KMS-11 (cell line): ENCODE results near the gene GJC2.

ENCODE experiments used
- H2AFZ ChIP-seq: fragments of 200-600 bp; sonication (generic); 2 replicates; pipeline ENCODE4 v1.6.1; 2016; ENCODE audit warnings: antibody characterized with exemption, mixed run types, low read depth
- H3K27ac ChIP-seq: fragments of 200-600 bp; sonication (generic); 2 replicates; pipeline ENCODE4 v1.6.1; 2016; ENCODE audit warnings: mild to moderate bottlenecking, mixed run types
- H3K27me3 ChIP-seq: fragments of 200-600 bp; sonication (generic); 2 replicates; pipeline ENCODE4 v1.6.1; 2017; ENCODE audit warnings: mild to moderate bottlenecking, low read depth, mixed run types, moderate library complexity; ENCODE audit not compliant: insufficient read depth
- H3K36me3 ChIP-seq: fragments of 200-600 bp; sonication (generic); 2 replicates; pipeline ENCODE4 v1.6.1; 2017; ENCODE audit warnings: mild to moderate bottlenecking, mixed run types; ENCODE audit not compliant: insufficient read depth
- H3K4me1 ChIP-seq: fragments of 200-600 bp; sonication (generic); 2 replicates; pipeline ENCODE4 v1.6.1; 2016; ENCODE audit warnings: mild to moderate bottlenecking, low read depth, mixed run types; ENCODE audit not compliant: poor library complexity, severe bottlenecking
- H3K4me2 ChIP-seq: fragments of 200-600 bp; sonication (generic); 2 replicates; pipeline ENCODE4 v1.7.0; 2016; ENCODE audit warnings: mild to moderate bottlenecking, mixed run types
- H3K4me3 ChIP-seq: fragments of 200-600 bp; sonication (generic); IDR thresholded peaks from 2 replicates; pipeline ENCODE4 v1.6.1; 2017; ENCODE audit warnings: low read depth, low read length, mixed read lengths; ENCODE audit not compliant: insufficient read depth
- H3K79me2 ChIP-seq: fragments of 200-600 bp; sonication (generic); 2 replicates; pipeline ENCODE4 v1.6.1; 2016; ENCODE audit warnings: low read depth, mixed run types; ENCODE audit not compliant: insufficient read depth
- H3K9ac ChIP-seq: fragments of 200-600 bp; sonication (generic); 2 replicates; pipeline ENCODE4 v1.6.1; 2016; ENCODE audit warnings: mild to moderate bottlenecking, mixed run types
- H4K20me1 ChIP-seq: fragments of 200-600 bp; sonication (generic); 2 replicates; pipeline ENCODE4 v1.6.1; 2016; ENCODE audit warnings: mild to moderate bottlenecking, mixed run types; ENCODE audit not compliant: insufficient read depth
- TF ChIP-seq, protein P1 (sequence below): fragments of 200-600 bp; sonication (generic); conservative IDR thresholded peaks from 2 replicates; pipeline ENCODE4 v1.6.1; 2017; ENCODE audit warnings: low read depth, mild to moderate bottlenecking, antibody characterized with exemption, low read length, moderate library complexity, mixed read lengths

Gene GJC2

GRCh38 chr1:228165372-228166169, 15.8 kb downstream of the GJC2 start, which contains the start of gene IBA57:
Gene IBA57, plus strand, starts transcription at chr1:228165804. Its CDS starts 13 bp downstream, at chr1:228165817.
- H3K27ac ChIP-seq: peak within 1 kb of the TSS; percentile 97
- TF ChIP-seq, protein P1, sequence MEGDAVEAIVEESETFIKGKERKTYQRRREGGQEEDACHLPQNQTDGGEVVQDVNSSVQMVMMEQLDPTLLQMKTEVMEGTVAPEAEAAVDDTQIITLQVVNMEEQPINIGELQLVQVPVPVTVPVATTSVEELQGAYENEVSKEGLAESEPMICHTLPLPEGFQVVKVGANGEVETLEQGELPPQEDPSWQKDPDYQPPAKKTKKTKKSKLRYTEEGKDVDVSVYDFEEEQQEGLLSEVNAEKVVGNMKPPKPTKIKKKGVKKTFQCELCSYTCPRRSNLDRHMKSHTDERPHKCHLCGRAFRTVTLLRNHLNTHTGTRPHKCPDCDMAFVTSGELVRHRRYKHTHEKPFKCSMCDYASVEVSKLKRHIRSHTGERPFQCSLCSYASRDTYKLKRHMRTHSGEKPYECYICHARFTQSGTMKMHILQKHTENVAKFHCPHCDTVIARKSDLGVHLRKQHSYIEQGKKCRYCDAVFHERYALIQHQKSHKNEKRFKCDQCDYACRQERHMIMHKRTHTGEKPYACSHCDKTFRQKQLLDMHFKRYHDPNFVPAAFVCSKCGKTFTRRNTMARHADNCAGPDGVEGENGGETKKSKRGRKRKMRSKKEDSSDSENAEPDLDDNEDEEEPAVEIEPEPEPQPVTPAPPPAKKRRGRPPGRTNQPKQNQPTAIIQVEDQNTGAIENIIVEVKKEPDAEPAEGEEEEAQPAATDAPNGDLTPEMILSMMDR: peak; percentile 60
- no peaks in the 10 kb centered on the region for H3K36me3 ChIP-seq
- H3K4me1 ChIP-seq: peaks cover 17% of the 10 kb centered on the region
- H3K27me3 ChIP-seq: no peaks in the 10 kb centered on the region
- H2AFZ ChIP-seq: peak within 1 kb of the TSS; percentile 91
- no peaks in the 10 kb centered on the region for H4K20me1 ChIP-seq
- H3K4me3 ChIP-seq: peak within 1 kb of the TSS; percentile 61
- no peaks in the 10 kb centered on the region; the same call in 1 of the 2 replicates for H3K79me2 ChIP-seq
- H3K9ac ChIP-seq: peak within 1 kb of the TSS; percentile 98
- H3K4me2 ChIP-seq: peak within 1 kb of the TSS; percentile 91

DNA sequence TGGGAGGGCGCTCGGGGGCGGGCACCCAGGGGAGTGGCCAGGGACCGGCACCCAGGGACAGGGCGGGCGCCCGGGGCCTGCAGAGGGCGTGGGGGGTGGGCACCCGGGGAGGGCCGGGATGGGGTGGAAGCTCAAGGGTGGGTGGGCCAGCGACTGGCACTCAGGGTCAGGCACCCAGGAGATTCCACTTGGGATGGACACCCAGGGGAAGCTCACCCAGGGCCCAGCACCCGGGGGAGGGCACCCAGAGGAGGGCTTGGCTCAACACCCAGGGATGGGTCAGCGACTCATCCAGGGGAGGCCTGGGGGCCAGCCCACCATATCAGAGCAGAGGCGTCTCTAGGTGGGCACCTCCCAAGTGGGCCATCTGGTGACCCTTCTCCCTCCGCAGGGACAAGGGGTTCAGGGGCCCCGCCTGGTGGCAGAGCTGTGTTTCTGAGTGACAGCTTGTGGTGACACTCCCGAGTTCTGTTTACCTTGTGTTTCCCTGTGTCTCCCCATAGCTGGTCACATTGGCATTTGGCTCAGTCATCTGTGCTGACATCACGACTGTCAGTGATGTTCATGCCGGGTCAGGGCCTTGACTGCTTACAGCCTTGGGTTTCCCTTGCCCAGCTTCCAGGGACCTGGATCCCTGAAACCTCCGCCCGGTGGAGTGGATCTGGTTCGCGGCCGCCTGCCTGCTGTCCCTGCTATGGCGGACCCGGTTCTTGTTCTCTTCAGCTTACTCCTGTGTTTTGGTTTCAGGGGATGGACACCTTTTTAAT, 16.6 kb downstream of the GJC2 start:
- peak overlapping the region; percentile 97 for H3K27ac ChIP-seq
- TF ChIP-seq, protein P1: peak; percentile 54; the same call in 1 of the 2 replicates
- peak overlapping the region; percentile 98 for H3K9ac ChIP-seq
- peaks cover 17% of the 10 kb centered on the region for H3K4me1 ChIP-seq
- no peaks in the 10 kb centered on the region for H3K27me3 ChIP-seq
- H3K36me3 ChIP-seq: no peaks in the 10 kb centered on the region
- peak overlapping the region; percentile 91 for H2AFZ ChIP-seq
- H3K4me3 ChIP-seq: peak overlapping the region; percentile 61
- no peaks in the 10 kb centered on the region for H4K20me1 ChIP-seq
- H3K4me2 ChIP-seq: peak overlapping the region; percentile 56
- H3K79me2 ChIP-seq: no peaks in the 10 kb centered on the region; the same call in 1 of the 2 replicates

DNA sequence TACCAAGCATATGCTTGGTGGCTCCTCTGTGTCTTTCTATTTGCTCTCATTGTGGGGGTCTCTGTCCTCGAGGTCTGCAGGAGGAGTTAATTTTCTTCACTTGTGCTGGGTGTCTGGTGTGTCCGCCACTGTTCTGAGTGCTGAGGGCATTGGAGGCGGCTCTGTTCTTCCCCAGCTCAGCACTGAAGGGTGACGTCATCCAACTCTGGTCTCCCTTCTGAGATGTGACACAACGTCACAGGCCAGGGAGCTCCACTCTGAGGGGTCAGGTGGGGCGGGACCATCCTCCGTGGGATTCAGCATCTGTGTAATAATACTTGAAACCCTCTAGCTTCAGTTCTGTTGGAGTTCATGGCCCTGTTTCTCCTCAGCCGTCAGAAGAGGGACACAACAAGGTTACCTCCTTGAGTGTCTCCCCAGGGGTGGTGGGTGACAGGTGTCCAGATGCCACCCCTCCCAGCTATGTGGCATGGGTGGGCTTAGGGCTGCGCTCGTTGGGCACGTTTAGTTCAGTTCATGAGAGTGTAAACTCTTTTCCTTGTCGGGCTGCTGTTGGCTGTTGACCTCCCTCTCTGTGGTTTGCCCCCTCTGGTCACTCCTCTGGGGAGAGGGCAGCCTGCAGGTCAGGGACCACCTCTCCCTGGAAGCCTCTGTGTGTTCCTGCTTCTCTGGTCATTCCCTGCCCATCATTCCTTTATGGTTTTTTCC, 19.0 kb downstream of the GJC2 start:
- H3K4me1 ChIP-seq: peaks cover 17% of the 10 kb centered on the region
- H4K20me1 ChIP-seq: no peaks in the 10 kb centered on the region
- no peak overlapping the region for H3K9ac ChIP-seq
- no peak overlapping the region for H3K27ac ChIP-seq
- no peak overlapping the region for H3K4me3 ChIP-seq
- no peaks in the 10 kb centered on the region for H3K36me3 ChIP-seq
- H3K4me2 ChIP-seq: no peak overlapping the region
- H2AFZ ChIP-seq: no peak overlapping the region
- H3K27me3 ChIP-seq: no peaks in the 10 kb centered on the region
- H3K79me2 ChIP-seq: no peaks in the 10 kb centered on the region; the same call in 1 of the 2 replicates
- TF ChIP-seq, protein P1: no peak

GRCh38 chr1:228169345-228169744, 19.6 kb downstream of the GJC2 start:
- Histone ChIP-seq H3K79me2 (no peaks in the 10 kb centered on the region; the same call in 1 of the 2 replicates), H3K27me3 (no peaks in the 10 kb centered on the region), H4K20me1 (no peaks in the 10 kb centered on the region), H3K4me3 (no peak overlapping the region), H2AFZ (no peak overlapping the region), H3K4me2 (no peak overlapping the region), H3K9ac (no peak overlapping the region), H3K27ac (no peak overlapping the region), H3K4me1 (peaks cover 17% of the 10 kb centered on the region), H3K36me3 (no peaks in the 10 kb centered on the region)
- TF ChIP-seq, protein P1: no peak
